HG02678 (cell line): ENCODE results near the gene RAD1.

Source experiments
- ATAC-seq: cut with Tn5 transposase; IDR thresholded peaks from one replicate; pipeline ENCODE4 v1.9.1; 2021; ENCODE audit warnings: mild to moderate bottlenecking, moderate library complexity; ENCODE audit not compliant: unreplicated experiment

Gene RAD1

DNA sequence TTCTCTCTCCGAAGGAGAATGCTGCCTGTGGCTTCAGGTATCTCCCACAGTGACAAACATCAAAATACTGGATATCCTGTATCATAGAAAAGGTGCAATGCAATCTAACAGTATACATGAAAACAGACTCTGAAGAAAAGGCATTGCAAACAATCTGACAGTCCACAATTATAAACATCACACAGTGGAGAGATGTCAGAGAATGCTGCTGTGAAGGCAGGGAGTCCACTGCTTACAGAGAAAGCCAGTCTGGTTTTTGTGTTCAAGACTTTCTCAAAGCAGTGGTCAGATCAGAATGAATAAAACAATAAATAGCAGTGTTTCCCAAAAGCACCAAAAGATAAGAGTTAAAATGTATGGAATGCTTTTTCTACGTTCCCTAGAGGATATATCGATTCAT is 47.6 kb downstream of the RAD1 start:
- ATAC-seq = no peak

DNA sequence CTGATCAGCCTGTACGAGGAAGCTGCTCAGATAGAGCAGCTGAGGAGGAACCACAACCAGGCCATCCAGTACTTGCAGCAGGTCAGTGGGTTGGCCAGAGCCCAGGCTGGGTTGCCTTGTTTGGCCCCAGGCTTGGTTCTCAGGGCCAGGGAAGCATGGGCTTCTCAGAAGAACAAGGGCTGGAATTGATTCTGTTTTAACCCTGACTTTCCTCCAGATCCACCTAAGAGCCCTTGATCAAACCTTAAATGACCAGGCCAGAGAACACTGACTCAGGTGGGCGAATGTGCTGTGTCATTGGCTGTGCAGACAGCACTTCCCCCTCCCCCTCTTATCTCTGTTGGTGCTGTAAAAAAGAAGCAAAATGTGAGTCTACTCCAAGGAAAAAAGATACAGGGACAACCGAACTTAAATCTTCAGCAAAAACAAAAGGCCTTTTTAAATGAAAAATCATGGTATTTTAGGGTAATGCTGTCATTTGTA is 48.3 kb downstream of the RAD1 start:
- ATAC-seq = no peak

DNA sequence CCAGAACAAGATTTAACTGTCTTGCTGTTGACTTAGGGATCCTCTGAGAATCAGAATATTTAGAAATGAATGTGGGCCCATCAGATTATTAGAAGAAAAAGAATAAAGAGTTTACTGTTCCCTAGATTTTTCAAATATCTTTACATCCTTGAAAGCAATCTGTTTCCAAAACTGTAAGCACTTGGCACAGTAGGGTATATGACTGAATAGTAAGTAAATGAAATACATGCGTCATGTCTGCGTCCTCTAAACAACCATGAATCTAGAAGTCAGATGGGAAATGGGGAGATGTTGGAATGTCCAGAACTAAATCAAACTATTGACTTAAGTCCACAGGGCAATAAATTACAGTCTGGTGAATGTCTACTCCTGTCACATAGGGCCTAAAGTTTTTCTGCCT is 50.2 kb downstream of the RAD1 start:
- ATAC-seq = no peak

DNA sequence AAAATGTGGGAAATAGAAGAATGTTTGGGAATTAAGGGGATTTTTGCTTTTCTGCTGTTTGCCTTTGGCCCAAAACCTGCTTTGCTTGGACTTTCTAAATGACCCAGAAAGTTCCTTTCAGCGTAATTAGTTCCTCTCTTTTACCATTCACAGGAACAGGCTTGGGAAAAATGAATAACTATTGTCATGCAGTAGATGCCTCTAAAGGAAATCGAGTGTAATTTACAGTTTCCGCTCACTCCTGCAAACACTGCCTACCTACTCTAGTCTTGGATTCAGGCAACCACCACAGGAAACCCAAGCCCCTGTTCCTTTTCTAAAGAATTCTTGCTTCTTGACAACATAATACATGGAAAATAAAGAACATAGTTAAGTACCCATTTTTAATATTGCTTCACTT is 51.4 kb downstream of the RAD1 start:
- ATAC-seq = no peak

DNA sequence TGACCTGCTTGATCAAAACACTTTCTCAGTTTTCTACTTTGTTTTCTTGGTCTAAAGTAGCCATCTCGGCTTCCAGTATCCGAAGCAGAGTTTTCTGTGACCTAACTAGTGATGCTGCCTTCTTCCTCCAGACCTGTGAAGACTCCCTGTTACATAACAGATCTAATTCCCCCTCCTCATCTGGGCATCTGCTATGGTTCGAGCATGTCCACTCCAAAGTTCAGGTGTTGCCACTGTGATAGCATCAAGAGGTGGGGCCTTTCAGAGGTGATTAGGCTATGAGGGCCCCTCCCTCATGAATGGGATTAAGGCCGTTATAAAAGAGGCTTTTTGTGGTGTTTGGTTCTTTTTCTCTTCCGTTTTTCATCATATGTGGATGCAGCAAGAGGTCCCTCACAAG is 56.1 kb downstream of the RAD1 start:
- no peak for ATAC-seq

DNA sequence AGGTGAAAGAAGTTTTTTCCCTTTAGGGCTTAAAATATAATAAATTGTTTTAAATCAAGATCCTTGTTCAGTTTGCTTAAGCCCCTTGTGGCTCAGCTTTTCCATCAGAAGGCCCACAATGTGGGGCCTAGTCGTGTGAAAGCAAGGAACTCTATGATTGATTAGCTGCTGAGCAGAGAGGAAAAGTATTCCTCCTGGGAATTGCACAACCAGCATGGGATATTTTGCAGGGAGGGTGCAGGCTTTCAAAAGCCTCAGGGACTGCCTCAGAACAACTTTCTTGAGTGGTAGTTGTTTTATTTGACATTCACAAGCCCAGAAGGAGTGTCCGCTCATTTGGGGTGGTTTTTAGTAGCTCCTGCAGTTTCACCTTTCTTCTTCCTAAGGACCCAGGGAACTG is 56.5 kb downstream of the RAD1 start:
- ATAC-seq = no peak

DNA sequence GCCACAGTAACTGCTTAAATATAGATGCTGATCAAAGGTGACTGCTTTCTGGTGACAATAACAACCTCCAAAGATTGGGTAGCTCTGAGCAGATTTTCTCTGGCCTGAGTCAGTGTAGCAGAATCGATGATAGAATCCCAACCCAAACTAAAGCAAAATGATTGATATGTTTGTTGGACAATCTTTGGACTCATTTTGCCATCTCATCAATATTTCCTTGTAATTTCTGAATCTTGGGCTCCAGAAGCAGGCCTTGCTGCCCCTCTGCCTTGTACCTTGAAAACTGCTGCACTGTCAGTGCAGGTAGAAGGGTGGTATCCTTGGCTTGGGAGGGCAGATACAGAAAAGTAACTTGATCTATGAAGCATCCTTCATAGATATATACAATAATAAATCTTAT is 57.4 kb downstream of the RAD1 start:
- ATAC-seq = no peak

DNA sequence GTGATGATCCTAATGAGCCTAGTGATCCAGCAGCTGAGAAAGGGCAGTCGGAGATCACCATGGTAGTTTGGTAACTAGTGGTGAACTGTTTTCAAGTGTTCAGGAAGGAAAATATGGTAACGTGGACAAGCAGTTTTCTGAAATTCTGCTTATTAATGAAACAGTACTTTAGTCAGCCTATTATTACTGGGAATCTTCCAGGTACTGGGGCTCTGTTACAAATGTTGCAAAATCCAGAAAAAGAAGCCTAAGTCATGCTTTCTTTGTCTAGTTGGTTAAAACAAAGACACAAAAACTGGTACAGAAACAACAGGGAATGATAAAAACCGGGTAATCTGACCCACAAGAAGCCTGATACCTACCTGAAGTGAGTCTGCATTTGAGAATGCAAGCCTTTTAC is 58.1 kb downstream of the RAD1 start:
- no peak for ATAC-seq
